Activated CD4-positive, alpha-beta memory T cell treated with anti-CD3 and anti-CD28 coated beads for 36 hours (primary cell): ENCODE results near the gene CHD3. TPM values are rescaled to one million over a fixed set of nuclear protein-coding genes. Genes with fewer than 3 reads are reported as not detected.

Experiments used
- CTCF ChIA-PET: fragments of 350-600 bp; sonication (Branson Sonifier 250); formaldehyde crosslinking; loops from one replicate; lab custom pipeline; 2021; ENCODE audit warnings: antibody characterized with exemption, inconsistent platforms; lab: Charles Lee
- POLR2A ChIA-PET: fragments of 350-600 bp; sonication (Branson Sonifier 250); formaldehyde crosslinking; loops from one replicate; lab custom pipeline; 2021; ENCODE audit warnings: antibody characterized with exemption; lab: Charles Lee
- DNase-seq: peaks from one replicate; pipeline ENCODE4 v3.0.0-alpha.2; 2020
- H3K27ac Mint-ChIP-seq: one replicate; pipeline ENCODE4 v1.8.0; 2021; ENCODE audit warnings: mixed read lengths
- H3K27me3 Mint-ChIP-seq: one replicate; pipeline ENCODE4 v1.8.0; 2021; ENCODE audit warnings: mixed read lengths
- H3K36me3 Mint-ChIP-seq: one replicate; pipeline ENCODE4 v1.8.0; 2021; ENCODE audit warnings: mixed read lengths
- H3K4me1 Mint-ChIP-seq: one replicate; pipeline ENCODE4 v1.8.0; 2021; ENCODE audit warnings: low read depth, mixed read lengths
- H3K4me3 Mint-ChIP-seq: one replicate; pipeline ENCODE4 v1.8.0; 2021; ENCODE audit warnings: mild to moderate bottlenecking, mixed read lengths
- H3K9me3 Mint-ChIP-seq: one replicate; pipeline ENCODE4 v1.8.0; 2021; ENCODE audit warnings: mixed read lengths
- intact Hi-C: fragments of 100-400 bp; cut with micrococcal nuclease; formaldehyde crosslinking; loops from one replicate; pipeline ENCODE4 v1.15.1; 2023
- total RNA-seq, 2 experiments: library from RNA; stranded (reverse); gene quantifications; one replicate each; pipeline ENCODE4 v1.2.3, GENCODE V29; 2021

CHD3 gene
- total RNA-seq: 100 to 1,000 TPM; 120 to 133 TPM

DNA sequence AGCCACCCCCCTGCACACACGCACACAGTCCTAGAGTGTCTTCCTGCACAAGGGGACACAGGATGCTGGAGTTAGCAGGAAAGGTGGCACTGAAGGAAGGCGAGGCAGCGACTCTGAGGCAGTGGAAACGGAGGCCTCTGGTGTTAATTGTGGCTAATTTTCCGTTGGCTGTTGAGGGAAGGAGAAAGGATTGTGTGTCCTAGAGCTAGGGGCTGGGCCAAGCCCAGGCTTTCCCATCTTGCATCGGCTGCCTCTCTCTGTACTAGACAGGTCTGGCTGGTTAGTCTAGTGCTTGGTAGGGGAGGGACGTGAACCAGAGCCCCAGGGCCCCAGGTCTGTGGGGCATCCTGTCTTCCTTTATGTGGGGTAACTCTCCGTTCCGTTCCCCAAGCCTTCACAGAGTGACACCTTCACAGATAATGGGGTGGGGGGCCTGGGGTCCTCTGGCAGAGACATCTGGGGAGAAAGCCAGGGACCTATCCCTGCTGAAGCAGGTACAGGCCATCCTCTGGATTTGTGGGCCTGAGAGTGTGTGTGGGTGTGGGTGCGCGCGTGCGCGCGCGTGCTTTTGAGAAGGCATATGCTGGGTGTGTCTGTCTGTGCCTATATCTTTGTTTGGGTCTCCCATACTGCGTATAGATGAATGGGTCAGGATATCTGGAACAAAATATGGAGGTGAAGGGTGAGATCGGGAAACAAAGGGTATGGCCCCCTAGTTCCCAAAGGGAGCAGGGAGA, at the start of gene CHD3:
Gene CHD3, plus strand, starts transcription at position 606 of the 737 bp plus-strand sequence. CDS start 212 bp downstream, outside the sequence.
- no peaks in the 10 kb centered on the region for H3K4me1 Mint-ChIP-seq
- peak; percentile 76 for DNase-seq
- POLR2A ChIA-PET: no interaction called here

DNA sequence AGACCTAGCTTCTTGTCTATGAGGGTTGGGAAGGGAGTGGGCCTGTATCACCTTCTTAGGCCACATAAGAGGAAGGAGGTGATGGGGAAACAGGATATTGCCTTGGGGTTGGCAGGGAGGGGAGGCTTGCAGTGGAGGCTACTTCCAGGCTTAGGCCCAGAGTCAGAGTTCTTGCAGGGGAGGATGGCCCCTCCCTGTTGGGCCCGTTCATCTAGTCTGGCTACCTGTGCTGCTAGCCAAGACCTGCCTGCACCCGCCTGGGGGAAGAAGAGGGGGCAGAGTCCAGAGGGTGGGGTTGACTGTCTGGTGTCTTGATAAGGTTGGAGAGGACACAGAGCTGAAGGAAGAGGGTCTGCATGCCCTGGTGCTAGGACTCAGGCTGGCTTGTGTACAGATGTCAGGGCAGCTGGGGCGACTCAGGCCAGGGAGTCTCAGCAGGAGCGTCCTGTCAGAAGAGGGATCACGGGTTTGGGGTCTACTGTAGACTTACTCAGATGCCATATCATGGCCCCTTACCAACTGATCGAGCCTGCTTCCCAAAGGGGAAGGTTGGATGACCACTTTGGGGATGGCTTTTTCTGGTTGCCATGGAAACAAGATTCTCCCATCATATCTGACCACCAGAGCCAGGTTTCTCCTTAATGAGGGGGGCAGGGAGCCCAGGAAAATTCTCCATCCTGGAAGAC, 49.3 kb upstream of the CHD3 start:
- POLR2A ChIA-PET: interaction anchor here (1.3 kb wide), 1 partner anchor 18 kb away, joined by 4 read pairs; the partner anchor contains the start of gene NAA38
- Mint-ChIP-seq H3K27me3 (no peaks in the 10 kb centered on the region), H3K36me3 (peaks cover 4% of the 10 kb centered on the region), H3K27ac (peak overlapping the region; percentile 85), H3K4me3 (peak overlapping the region; percentile 28), H3K9me3 (no peaks in the 10 kb centered on the region), H3K4me1 (peaks cover 50% of the 10 kb centered on the region)
- CTCF ChIA-PET: interaction anchor here (0.6 to 0.9 kb wide), 2 partner anchors 12 to 151 kb away, joined by 3 to 4 read pairs; no protein-coding TSS in a partner anchor
- intact Hi-C loops: loop anchor here (5.0 to 10.0 kb wide), 2 partner anchors 257 to 345 kb away; partner anchors contain the start of gene MPDU1
- no peak for DNase-seq

More for the DNA sequence above, at the start of gene CHD3:
- CTCF ChIA-PET: interaction anchor here (1.0 to 1.3 kb wide), 2 partner anchors 9 to 101 kb away, joined by 5 to 7 read pairs; no protein-coding TSS in a partner anchor
- Mint-ChIP-seq H3K27ac (no peak within 1 kb of the TSS), H3K9me3 (no peaks in the 10 kb centered on the region), H3K36me3 (peaks cover 32% of the 10 kb centered on the region), H3K4me3 (no peak within 1 kb of the TSS), H3K27me3 (no peaks in the 10 kb centered on the region)
- intact Hi-C loops: no loop called here

- peak; percentile 41 for DNase-seq
- no peak overlapping the region for H3K4me3 Mint-ChIP-seq
- peak overlapping the region; percentile 85 for H3K27ac Mint-ChIP-seq
- H3K9me3 Mint-ChIP-seq: no peaks in the 10 kb centered on the region
- peaks cover 50% of the 10 kb centered on the region for H3K4me1 Mint-ChIP-seq
- POLR2A ChIA-PET: no interaction called here
- intact Hi-C loops: loop anchor here (5.0 to 10.0 kb wide), 8 partner anchors 258 to 598 kb away; partner anchors contain the start of genes CTC1, EIF5A, GABARAP and HES7
- H3K36me3 Mint-ChIP-seq: peaks cover 4% of the 10 kb centered on the region
- CTCF ChIA-PET: no interaction called here
- no peaks in the 10 kb centered on the region for H3K27me3 Mint-ChIP-seq
Measured at GRCh38 chr17:7839876-7840261, 48.7 kb upstream of the CHD3 start.

DNA sequence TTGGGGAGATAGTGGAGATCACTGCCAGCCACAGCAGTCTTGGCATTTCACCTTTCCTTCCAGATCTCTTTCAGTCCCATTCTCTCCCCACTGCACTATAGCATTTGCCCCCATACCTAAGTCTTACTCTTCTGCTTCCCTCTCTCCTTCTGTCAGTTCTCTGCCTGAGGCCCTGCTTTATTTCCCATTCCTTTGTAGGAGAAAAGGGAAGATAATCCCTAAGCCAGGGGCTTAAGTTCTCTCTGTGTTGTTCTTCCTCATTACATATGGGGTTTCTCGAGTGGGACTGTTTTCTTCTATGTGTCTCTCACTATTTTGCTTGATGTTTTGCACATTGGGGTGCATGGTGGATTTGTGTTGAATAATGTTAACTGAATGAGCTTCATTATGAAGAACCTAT, 48.1 kb upstream of the CHD3 start:
- ChIA-PET CTCF (interaction anchor here (1.0 to 1.5 kb wide), 2 partner anchors 11 to 97 kb away, joined by 4 read pairs; no protein-coding TSS in a partner anchor), POLR2A (interaction anchor here (1.0 kb wide), 1 partner anchor 9 kb away, joined by 3 read pairs; no protein-coding TSS in a partner anchor)
- Mint-ChIP-seq H3K4me3 (peak overlapping the region; percentile 85), H3K9me3 (no peaks in the 10 kb centered on the region), H3K27me3 (no peaks in the 10 kb centered on the region), H3K4me1 (peaks cover 54% of the 10 kb centered on the region), H3K27ac (peak overlapping the region; percentile 85), H3K36me3 (peaks cover 4% of the 10 kb centered on the region)
- intact Hi-C loops: loop anchor here (5.0 kb wide), 6 partner anchors 268 to 598 kb away; partner anchors contain the start of genes CTC1, EIF5A, GABARAP and HES7
- DNase-seq: no peak

DNA sequence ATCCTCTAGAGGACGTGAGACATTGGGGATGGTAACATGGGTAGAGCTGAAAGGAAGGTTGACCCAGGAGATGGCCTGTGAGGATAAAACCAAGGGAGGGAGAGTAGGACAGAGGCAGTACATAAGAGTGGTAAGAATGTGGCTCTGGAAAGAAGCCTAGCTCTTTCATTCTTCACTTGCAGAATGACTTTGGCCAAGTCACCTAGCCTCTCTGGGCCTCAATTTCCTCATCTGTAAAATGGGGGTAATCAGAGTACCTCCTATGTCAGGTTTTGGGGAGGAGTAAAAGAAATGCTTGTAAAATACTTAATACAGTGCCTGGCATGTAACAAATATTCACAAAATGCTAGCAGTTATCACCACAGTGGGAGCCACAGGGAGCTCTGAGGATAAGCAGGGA, 47.7 kb upstream of the CHD3 start:
- Mint-ChIP-seq H3K27ac (peak overlapping the region; percentile 85), H3K36me3 (peaks cover 7% of the 10 kb centered on the region), H3K4me1 (peaks cover 57% of the 10 kb centered on the region), H3K27me3 (no peaks in the 10 kb centered on the region), H3K9me3 (no peaks in the 10 kb centered on the region), H3K4me3 (peak overlapping the region; percentile 85)
- CTCF ChIA-PET: interaction anchor here (1.0 to 2.1 kb wide), 3 partner anchors 10 to 154 kb away, joined by 4 to 7 read pairs (median 4); partner anchors contain the start of gene TP53
- POLR2A ChIA-PET: interaction anchor here (1.0 to 1.7 kb wide), 2 partner anchors 8 to 404 kb away, joined by 3 to 4 read pairs; no protein-coding TSS in a partner anchor
- intact Hi-C loops: loop anchor here (5.0 kb wide), 6 partner anchors 269 to 599 kb away; partner anchors contain the start of genes CTC1, EIF5A, GABARAP and HES7
- DNase-seq: no peak

GRCh38 chr17:7841396-7841914, 47.1 kb upstream of the CHD3 start:
- peak; percentile 95 for DNase-seq
- peaks cover 58% of the 10 kb centered on the region for H3K4me1 Mint-ChIP-seq
- CTCF ChIA-PET: interaction anchor here (1.0 to 2.4 kb wide), 4 partner anchors 9 to 155 kb away, joined by 4 to 11 read pairs (median 6); partner anchors contain the start of genes CYB5D1, NAA38 and TP53
- peak overlapping the region; percentile 95 for H3K27ac Mint-ChIP-seq
- peaks cover 9% of the 10 kb centered on the region for H3K36me3 Mint-ChIP-seq
- no peaks in the 10 kb centered on the region for H3K9me3 Mint-ChIP-seq
- POLR2A ChIA-PET: interaction anchor here (0.9 to 2.1 kb wide), 6 partner anchors 9 to 405 kb away, joined by 3 to 11 read pairs (median 4); partner anchors contain the start of genes CYB5D1, NAA38 and TP53
- intact Hi-C loops: loop anchor here (5.0 kb wide), 6 partner anchors 269 to 599 kb away; partner anchors contain the start of genes CTC1, EIF5A, GABARAP and HES7
- H3K27me3 Mint-ChIP-seq: no peaks in the 10 kb centered on the region
- peak overlapping the region; percentile 85 for H3K4me3 Mint-ChIP-seq

GRCh38 chr17:7841915-7842379, 46.6 kb upstream of the CHD3 start:
- H3K27me3 Mint-ChIP-seq: no peaks in the 10 kb centered on the region
- peak overlapping the region; percentile 95 for H3K27ac Mint-ChIP-seq
- intact Hi-C loops: loop anchor here (1.0 to 5.0 kb wide), 8 partner anchors 9 to 600 kb away; partner anchors contain the start of genes CTC1, EIF5A, GABARAP and HES7
- DNase-seq: peak; percentile 89
- H3K36me3 Mint-ChIP-seq: peaks cover 13% of the 10 kb centered on the region
- H3K4me1 Mint-ChIP-seq: peaks cover 58% of the 10 kb centered on the region
- no peaks in the 10 kb centered on the region for H3K9me3 Mint-ChIP-seq
- CTCF ChIA-PET: interaction anchor here (1.0 to 5.4 kb wide), 5 partner anchors 7 to 155 kb away, joined by 4 to 70 read pairs (median 7); partner anchors contain the start of genes CYB5D1, KDM6B, NAA38 and TP53
- peak overlapping the region; percentile 85 for H3K4me3 Mint-ChIP-seq
- POLR2A ChIA-PET: interaction anchor here (0.7 to 2.1 kb wide), 10 partner anchors 8 to 405 kb away, joined by 3 to 11 read pairs (median 4); partner anchors contain the start of genes CYB5D1, KDM6B, NAA38 and TP53

- ChIA-PET CTCF (interaction anchor here (1.0 to 5.4 kb wide), 4 partner anchors 8 to 156 kb away, joined by 5 to 70 read pairs (median 9); partner anchors contain the start of genes CYB5D1, KDM6B, NAA38 and TP53), POLR2A (interaction anchor here (0.7 to 3.0 kb wide), 13 partner anchors 8 to 406 kb away, joined by 3 to 13 read pairs (median 4); partner anchors contain the start of genes CYB5D1, KDM6B, NAA38 and TP53)
- intact Hi-C loops: loop anchor here (1.0 to 5.0 kb wide), 9 partner anchors 9 to 600 kb away; partner anchors contain the start of genes CTC1, EIF5A, FXR2 and GABARAP
- Mint-ChIP-seq H3K27ac (peak overlapping the region; percentile 95), H3K9me3 (no peaks in the 10 kb centered on the region), H3K4me3 (peak overlapping the region; percentile 85), H3K27me3 (no peaks in the 10 kb centered on the region), H3K4me1 (peaks cover 52% of the 10 kb centered on the region), H3K36me3 (peaks cover 15% of the 10 kb centered on the region)
- DNase-seq: peak; percentile 97
Measured at GRCh38 chr17:7842380-7843256, 46.0 kb upstream of the CHD3 start.

DNA sequence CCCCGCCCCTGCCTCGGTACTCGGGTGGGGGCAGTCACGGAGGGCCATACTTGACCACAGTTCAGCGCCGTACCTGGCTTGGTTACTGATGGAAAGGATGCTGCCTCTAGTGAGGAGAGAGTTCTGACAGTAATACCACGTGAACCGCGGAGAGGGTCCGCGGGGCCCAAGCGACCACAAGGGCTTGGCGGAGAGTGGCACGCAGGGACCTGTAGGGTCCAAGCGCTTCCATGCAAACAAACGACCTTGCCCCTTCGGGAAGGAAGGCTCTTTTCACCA, 45.4 kb upstream of the CHD3 start:
- peaks cover 16% of the 10 kb centered on the region for H3K36me3 Mint-ChIP-seq
- H3K4me1 Mint-ChIP-seq: peaks cover 49% of the 10 kb centered on the region
- H3K9me3 Mint-ChIP-seq: no peaks in the 10 kb centered on the region
- DNase-seq: peak; percentile 69
- H3K27me3 Mint-ChIP-seq: no peaks in the 10 kb centered on the region
- CTCF ChIA-PET: interaction anchor here (2.4 to 5.4 kb wide), 2 partner anchors 8 to 14 kb away, joined by 11 to 70 read pairs; partner anchors contain the start of genes CYB5D1, KDM6B and NAA38
- H3K4me3 Mint-ChIP-seq: peak overlapping the region; percentile 85
- H3K27ac Mint-ChIP-seq: peak overlapping the region; percentile 95
- POLR2A ChIA-PET: interaction anchor here (1.1 to 3.0 kb wide), 6 partner anchors 9 to 156 kb away, joined by 3 to 13 read pairs (median 8); partner anchors contain the start of genes CYB5D1, KDM6B, NAA38 and TP53
- intact Hi-C loops: loop anchor here (1.0 to 5.0 kb wide), 7 partner anchors 229 to 601 kb away; partner anchors contain the start of genes CTC1, EIF5A, FXR2 and GABARAP
